Endothelial cell of umbilical vein (primary cell): Measurements from ENCODE around the gene ZNF609. TPM values are rescaled to one million over a fixed set of nuclear protein-coding genes. Genes with fewer than 3 reads are reported as not detected.

Source experiments
- Bru-seq: library from RNA; stranded (reverse); fragments of 400-500 nt; gene quantifications from one replicate; lab custom pipeline; 2021; lab: Mats Ljungman, UMichigan
- BruChase-seq, 2 experiments: library from RNA; stranded (reverse); fragments of 400-500 nt; gene quantifications; one replicate each; lab custom pipeline; 2021; lab: Mats Ljungman, UMichigan
- BruUV-seq: library from RNA; stranded (reverse); fragments of 400-500 nt; replicated peaks from 2 replicates; lab custom pipeline; 2021; lab: Mats Ljungman, UMichigan
- CTCF ChIA-PET: fragments of 300-600, 350-600 bp; sonication (Branson Sonifier 250); formaldehyde crosslinking; loops from one replicate; lab custom pipeline; 2021; ENCODE audit warnings: antibody characterized with exemption, inconsistent platforms; lab: Charles Lee
- POLR2A ChIA-PET: fragments of 300-600, 350-600 bp; sonication (Branson Sonifier 250); formaldehyde crosslinking; loops from one replicate; lab custom pipeline; 2021; ENCODE audit warnings: antibody characterized with exemption, inconsistent platforms; lab: Charles Lee
- DNase-seq: peaks from one replicate; pipeline ENCODE4 v3.0.0-alpha.2; 2011; ENCODE audit warnings: low read depth, low spot score
- FAIRE-seq: peaks from 2 replicates; lab custom pipeline; 2011; peaks lifted over from hg19 to GRCh38; lab: Jason Lieb, UNC
- H2AFZ ChIP-seq: 2 replicates; pipeline ENCODE4 v1.6.0; 2012; ENCODE audit warnings: low read depth, low read length, control low read depth, inconsistent platforms
- H3K27ac ChIP-seq: 2 replicates; pipeline ENCODE4 v1.5.1; 2011; ENCODE audit warnings: low read depth, mild to moderate bottlenecking, control low read depth, low read length, moderate library complexity; ENCODE audit not compliant: insufficient read depth
- H3K27me3 ChIP-seq, 2 experiments: 2 replicates each; pipeline versions ENCODE4 v1.6.0 to v1.6.1; 2011; ENCODE audit warnings: low read length in 2 of 2, mixed read lengths in 1 of 2; ENCODE audit not compliant: control insufficient read depth in 2 of 2, insufficient read depth in 2 of 2
- H3K36me3 ChIP-seq, 2 experiments: 2 replicates in 1 of 2; 3 replicates in 1 of 2; pipeline ENCODE4 v1.5.1; 2011; ENCODE audit warnings: low read length in 2 of 2, mild to moderate bottlenecking in 1 of 2, moderate library complexity in 1 of 2; ENCODE audit not compliant: control insufficient read depth in 2 of 2, insufficient read depth in 2 of 2; ENCODE audit errors: extremely low read depth in 1 of 2
- H3K4me1 ChIP-seq: 3 replicates; pipeline ENCODE4 v1.5.1; 2011; ENCODE audit warnings: mild to moderate bottlenecking, low read length; ENCODE audit not compliant: control insufficient read depth, insufficient read depth; ENCODE audit errors: extremely low read depth
- H3K4me2 ChIP-seq: 2 replicates; pipeline ENCODE4 v1.6.1; 2011; ENCODE audit warnings: low read length, control low read depth, mixed read lengths; ENCODE audit not compliant: insufficient read depth
- H3K4me3 ChIP-seq, 3 experiments: fragments of 200-600 bp in 1 of 3; sonication (generic), shearing (Covaris generic) in 1 of 3; replicated peaks in 1 of 3; 2 replicates each; pipeline ENCODE4 v1.5.1; 2011 to 2016; ENCODE audit warnings: control low read depth in 3 of 3, low read length in 3 of 3, mild to moderate bottlenecking in 2 of 3, inconsistent platforms in 1 of 3, low read depth in 1 of 3, moderate library complexity in 1 of 3; ENCODE audit not compliant: insufficient read depth in 1 of 3
- H3K79me2 ChIP-seq: 2 replicates; pipeline ENCODE4 v1.6.0; 2012; ENCODE audit warnings: low read length, inconsistent platforms; ENCODE audit not compliant: control insufficient read depth, insufficient read depth
- H3K9ac ChIP-seq: replicated peaks from 2 replicates; pipeline ENCODE3; 2011; ENCODE audit warnings: low read length, control low read depth; ENCODE audit not compliant: insufficient read depth; ENCODE audit errors: extremely low read depth
- H3K9me1 ChIP-seq: replicated peaks from 3 replicates; pipeline ENCODE4 v1.6.0; 2011; ENCODE audit warnings: mild to moderate bottlenecking, low read length; ENCODE audit not compliant: control insufficient read depth, insufficient read depth; ENCODE audit errors: extremely low read depth
- H3K9me3 ChIP-seq: replicated peaks from 2 replicates; pipeline ENCODE4 v1.5.1; 2012; ENCODE audit warnings: low read length, inconsistent platforms; ENCODE audit not compliant: control insufficient read depth, insufficient read depth
- H4K20me1 ChIP-seq: replicated peaks from 2 replicates; pipeline ENCODE3; 2011; ENCODE audit warnings: mild to moderate bottlenecking, low read length; ENCODE audit not compliant: control insufficient read depth, insufficient read depth; ENCODE audit errors: extremely low read depth
- EZH2 ChIP-seq: IDR thresholded peaks from 2 replicates; pipeline ENCODE4 v1.6.1; 2012; ENCODE audit warnings: borderline replicate concordance, low read depth, mild to moderate bottlenecking, moderate library complexity, low read length, inconsistent platforms; ENCODE audit not compliant: severe bottlenecking
- FOS ChIP-seq: IDR thresholded peaks from 2 replicates; pipeline ENCODE4 v1.6.1; 2011; ENCODE audit warnings: mild to moderate bottlenecking, low read length, moderate library complexity, borderline replicate concordance; ENCODE audit not compliant: insufficient read depth
- GATA2 ChIP-seq: IDR thresholded peaks from 2 replicates; pipeline ENCODE4 v1.7.0; 2011; ENCODE audit warnings: low read depth, mild to moderate bottlenecking, moderate library complexity, mixed read lengths, low read length; ENCODE audit not compliant: insufficient read length, insufficient read depth
- JUN ChIP-seq: IDR thresholded peaks from 2 replicates; pipeline ENCODE4 v1.6.1; 2011; ENCODE audit warnings: borderline replicate concordance, low read depth; ENCODE audit not compliant: insufficient read length, insufficient read depth
- MYC ChIP-seq: IDR thresholded peaks from one replicate; pipeline ENCODE4 v1.6.1; 2011; ENCODE audit warnings: mild to moderate bottlenecking, low read depth, low read length
- POLR2A ChIP-seq: IDR thresholded peaks from 2 replicates; pipeline ENCODE4 v1.6.1; 2012; ENCODE audit warnings: low read depth, mild to moderate bottlenecking, control low read depth, low read length
- POLR2AphosphoS5 ChIP-seq: IDR thresholded peaks from 2 replicates; pipeline ENCODE4 v1.6.1; 2012; ENCODE audit warnings: low read depth, mild to moderate bottlenecking, control low read depth, low read length, moderate library complexity; ENCODE audit not compliant: insufficient read depth
- dilution Hi-C: fragments of 300-500 bp; cut with MboI; formaldehyde crosslinking; loops from one replicate; pipeline ENCODE4 v1.15.0; 2019; ENCODE audit warnings: low sequenced_read_pairs; ENCODE audit not compliant: extremely low pct_ligation_motif_present
- intact Hi-C: fragments of 100-400 bp; cut with micrococcal nuclease; formaldehyde crosslinking; loops from one replicate; pipeline ENCODE4 v1.10.0; 2022
- long read RNA-seq: library from polyadenylated mRNA; stranded (forward); transcript quantifications from one replicate; pipeline ENCODE4 v2.0.0, GENCODE V29; 2021
- polyA minus RNA-seq, 3 experiments: library from RNA; depleted of rRNA, polyadenylated mRNA; stranded (reverse); fragments of >200 nt; gene quantifications; 1 replicate in 1 of 3; 2 replicates in 2 of 3; pipeline ENCODE4 v1.2.3, GENCODE V29; 2011
- polyA plus RNA-seq, 4 experiments: library from polyadenylated mRNA; depleted of rRNA in 3 of 4; stranded (reverse) in 3 of 4; unstranded in 1 of 4; fragments of >200 nt; gene quantifications; 2 replicates each; pipeline versions ENCODE4 v1.2.1 to v1.2.3, GENCODE V29; 2011 to 2012; ENCODE audit warnings: missing spikeins in 1 of 4
- total RNA-seq: library from RNA; stranded (reverse); gene quantifications from 2 replicates; pipeline ENCODE4 v1.2.3, GENCODE V29; 2021
- TF ChIP-seq, protein P1 (sequence below), 2 donors: IDR thresholded peaks; 1 replicate in 1 of 2; 2 replicates in 1 of 2; pipeline ENCODE4 v1.5.1; 2011; ENCODE audit warnings: low read length in 2 of 2, mild to moderate bottlenecking in 2 of 2, moderate library complexity in 2 of 2, control low read depth in 1 of 2, inconsistent platforms in 1 of 2, low read depth in 1 of 2; ENCODE audit not compliant: insufficient read depth in 1 of 2; ENCODE audit errors: extremely low read depth in 1 of 2
- TF ChIP-seq, protein P2 (sequence below): IDR thresholded peaks from 2 replicates; pipeline ENCODE4 v1.6.1; 2011; ENCODE audit not compliant: insufficient read depth, insufficient read length

ZNF609 gene
- 49.6 and 52.8 TPM in 2 replicates for total RNA-seq
- 15.9 and 18.2 TPM in 2 replicates for polyA plus RNA-seq
- polyA plus RNA-seq (2011; cell fraction: cytosol; rRNA removed) = 21.3 and 23.1 TPM in 2 replicates
- polyA plus RNA-seq (2011; cell fraction: nucleus; rRNA removed) = 34.8 and 35.1 TPM in 2 replicates
- 23.2 and 26.3 TPM in 2 replicates for polyA plus RNA-seq (2012)
- 134 and 139 TPM in 2 replicates for polyA minus RNA-seq
- polyA minus RNA-seq (2011; cell fraction: cytosol; rRNA and poly(A)+ RNA removed) = 12.7 TPM
- 38.6 and 49.6 TPM in 2 replicates for polyA minus RNA-seq (2011; cell fraction: nucleus; rRNA and poly(A)+ RNA removed)
- percentile 90 among the genes with signal in this experiment for Bru-seq, nascent RNA
- percentile 90 among the genes with signal in this experiment for BruChase-seq, experiment 1, labeled RNA remaining after a 6-hour chase
- percentile 91 among the genes with signal in this experiment for BruChase-seq, experiment 2, labeled RNA remaining after a 2-hour chase
- long read RNA-seq, partial matches to known transcripts = 0 of 28 reads
- long read RNA-seq, other reads (novel, unspliced or antisense) = 28 of 28 reads

- ChIA-PET POLR2A (interaction anchor here (1.0 kb wide), 1 partner anchor 30 kb away, joined by 3 read pairs; no protein-coding TSS in a partner anchor), CTCF (interaction anchor here (0.7 to 3.3 kb wide), 10 partner anchors 12 to 268 kb away, joined by 3 to 16 read pairs (median 5); no protein-coding TSS in a partner anchor)
- H3K9me3 ChIP-seq = no peaks in the 10 kb centered on the region
- peak within 1 kb of the TSS; percentile 91 for H3K4me2 ChIP-seq
- TSS peak; percentile 66 for BruUV-seq
- H3K4me3 ChIP-seq = peak within 1 kb of the TSS; percentile 61 to 93 (median 80)
- FAIRE-seq (peak; percentile 85), DNase-seq (peak; percentile 90)
- intact Hi-C loops = loop anchor here (1.0 to 5.0 kb wide), 3 partner anchors 16 to 77 kb away; no protein-coding TSS in a partner anchor
- no peak for TF ChIP-seq EZH2
- TF ChIP-seq POLR2AphosphoS5 = peak; percentile 85
- peak within 1 kb of the TSS; percentile 64 for H3K9ac ChIP-seq
- H3K27me3 ChIP-seq = no peaks in the 10 kb centered on the region
- H3K4me1 ChIP-seq = peaks cover 21% of the 10 kb centered on the region
- H3K9me1 ChIP-seq = no peaks in the 10 kb centered on the region
- peak within 1 kb of the TSS; percentile 59 for H3K27ac ChIP-seq
- dilution Hi-C loops = no loop called here
- H3K36me3 ChIP-seq = no peaks in the 10 kb centered on the region
- H2AFZ ChIP-seq = peak within 1 kb of the TSS; percentile 89
- H4K20me1 ChIP-seq = peaks cover 2% of the 10 kb centered on the region
- H3K79me2 ChIP-seq = peaks cover 44% of the 10 kb centered on the region
Measured at GRCh38 chr15:64460206-64460723, at the start of gene ZNF609. TSS of gene ZNF609 (plus strand) at chr15:64460578. CDS start at chr15:64499420, 38,842 bp downstream.

DNA sequence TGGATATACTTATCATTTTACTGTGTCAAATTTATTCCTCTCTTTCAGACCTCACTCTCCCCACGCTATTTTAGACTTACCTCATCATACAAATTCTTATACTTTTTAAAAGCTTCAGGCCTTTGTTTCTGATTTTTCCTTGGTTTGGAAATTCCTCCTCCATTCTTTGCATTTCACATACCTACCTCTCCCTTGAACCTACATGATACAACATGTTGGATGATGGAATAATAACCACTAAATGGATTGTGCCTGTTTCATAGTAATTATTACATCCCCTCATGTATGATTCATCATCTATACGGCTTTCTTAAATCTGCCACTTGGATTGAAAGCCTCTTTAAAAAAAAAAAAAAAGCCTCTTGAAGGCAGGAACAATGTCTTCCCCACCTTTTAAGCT lies 48.2 kb upstream of the ZNF609 start:
- CTCF ChIA-PET = no interaction called here

More for the DNA sequence above, 48.2 kb upstream of the ZNF609 start:
- H3K9me3 ChIP-seq = no peaks in the 10 kb centered on the region
- DNase-seq (no peak), FAIRE-seq (no peak)
- BruUV-seq = no TSS peak
- no peaks in the 10 kb centered on the region for H4K20me1 ChIP-seq
- no peaks in the 10 kb centered on the region for H3K79me2 ChIP-seq
- TF ChIP-seq FOS (no peak), MYC (no peak), POLR2A (no peak), GATA2 (no peak), JUN (no peak), POLR2AphosphoS5 (no peak), EZH2 (no peak)
- TF ChIP-seq, protein P1, sequence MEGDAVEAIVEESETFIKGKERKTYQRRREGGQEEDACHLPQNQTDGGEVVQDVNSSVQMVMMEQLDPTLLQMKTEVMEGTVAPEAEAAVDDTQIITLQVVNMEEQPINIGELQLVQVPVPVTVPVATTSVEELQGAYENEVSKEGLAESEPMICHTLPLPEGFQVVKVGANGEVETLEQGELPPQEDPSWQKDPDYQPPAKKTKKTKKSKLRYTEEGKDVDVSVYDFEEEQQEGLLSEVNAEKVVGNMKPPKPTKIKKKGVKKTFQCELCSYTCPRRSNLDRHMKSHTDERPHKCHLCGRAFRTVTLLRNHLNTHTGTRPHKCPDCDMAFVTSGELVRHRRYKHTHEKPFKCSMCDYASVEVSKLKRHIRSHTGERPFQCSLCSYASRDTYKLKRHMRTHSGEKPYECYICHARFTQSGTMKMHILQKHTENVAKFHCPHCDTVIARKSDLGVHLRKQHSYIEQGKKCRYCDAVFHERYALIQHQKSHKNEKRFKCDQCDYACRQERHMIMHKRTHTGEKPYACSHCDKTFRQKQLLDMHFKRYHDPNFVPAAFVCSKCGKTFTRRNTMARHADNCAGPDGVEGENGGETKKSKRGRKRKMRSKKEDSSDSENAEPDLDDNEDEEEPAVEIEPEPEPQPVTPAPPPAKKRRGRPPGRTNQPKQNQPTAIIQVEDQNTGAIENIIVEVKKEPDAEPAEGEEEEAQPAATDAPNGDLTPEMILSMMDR (IDR thresholded peaks at IDR 0.05; ENCODE audit: extremely low read depth in 1 of 2, insufficient read depth in 1 of 2, low read depth in 1 of 2, low read length in 2 of 2) = no peak
- TF ChIP-seq, protein P2, sequence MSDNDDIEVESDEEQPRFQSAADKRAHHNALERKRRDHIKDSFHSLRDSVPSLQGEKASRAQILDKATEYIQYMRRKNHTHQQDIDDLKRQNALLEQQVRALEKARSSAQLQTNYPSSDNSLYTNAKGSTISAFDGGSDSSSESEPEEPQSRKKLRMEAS = no peak
- no peak overlapping the region for H2AFZ ChIP-seq
- H3K4me3 ChIP-seq = no peak overlapping the region
- no peaks in the 10 kb centered on the region for H3K9me1 ChIP-seq
- no peak overlapping the region for H3K9ac ChIP-seq
- POLR2A ChIA-PET = interaction anchor here (0.6 kb wide), 1 partner anchor 25 kb away, joined by 3 read pairs; the partner anchor contains the start of gene TRIP4
- intact Hi-C loops = no loop called here
- peaks cover 2 to 14% of the 10 kb centered on the region in 2 experiments for H3K36me3 ChIP-seq
- H3K4me1 ChIP-seq = no peaks in the 10 kb centered on the region
- no peak overlapping the region for H3K4me2 ChIP-seq
- H3K27ac ChIP-seq = no peak overlapping the region
- dilution Hi-C loops = no loop called here
- no peaks in the 10 kb centered on the region for H3K27me3 ChIP-seq
